A673 (cell line): ENCODE measurements around the gene GRB7. TPM values are rescaled to one million over a fixed set of nuclear protein-coding genes. Genes with fewer than 3 reads are reported as not detected.

ENCODE experiments used
- BruUV-seq: library from RNA; stranded (reverse); fragments of 400-500 nt; replicated peaks from 2 replicates; lab custom pipeline; 2021; lab: Mats Ljungman, UMichigan
- CTCF ChIA-PET: fragments of 300-600 bp; sonication (Branson Sonifier 250); formaldehyde crosslinking; loops from one replicate; lab custom pipeline; 2022; ENCODE audit warnings: antibody characterized with exemption; lab: Charles Lee
- POLR2A ChIA-PET: fragments of 300-600 bp; sonication (Branson Sonifier 250); formaldehyde crosslinking; loops from one replicate; lab custom pipeline; 2022; ENCODE audit warnings: antibody characterized with exemption; ENCODE audit not compliant: low non-redundant PET; lab: Charles Lee
- DNase-seq: peaks from one replicate; pipeline ENCODE4 v3.0.0-alpha.2; 2015; ENCODE audit warnings: low spot score
- H3K27ac ChIP-seq: fragments of 200-600 bp; sonication (generic); 2 replicates; pipeline ENCODE4 v1.5.1; 2016; ENCODE audit warnings: mixed run types, low read depth, mild to moderate bottlenecking, mixed read lengths, antibody characterized with exemption, low read length; ENCODE audit not compliant: poor library complexity, severe bottlenecking
- H3K27me3 ChIP-seq: fragments of 200-600 bp; sonication (generic); replicated peaks from 2 replicates; pipeline ENCODE4 v1.6.1; 2017; ENCODE audit warnings: mixed run types, low read depth, mild to moderate bottlenecking, mixed read lengths, antibody characterized with exemption, low read length; ENCODE audit not compliant: insufficient read depth, poor library complexity
- H3K36me3 ChIP-seq: fragments of 200-600 bp; sonication (generic); 2 replicates; pipeline ENCODE4 v1.6.1; 2016; ENCODE audit warnings: mixed run types, mild to moderate bottlenecking, mixed read lengths, antibody characterized with exemption, low read length; ENCODE audit not compliant: insufficient read depth, poor library complexity, severe bottlenecking
- H3K4me1 ChIP-seq: fragments of 200-600 bp; sonication (generic); 2 replicates; pipeline ENCODE4 v1.6.1; 2017; ENCODE audit warnings: mixed run types, mild to moderate bottlenecking, mixed read lengths, antibody characterized with exemption, low read length; ENCODE audit not compliant: insufficient read depth, poor library complexity, severe bottlenecking
- H3K4me3 ChIP-seq: fragments of 200-600 bp; sonication (generic); 2 replicates; pipeline ENCODE4 v1.5.1; 2016; ENCODE audit warnings: low read depth, mixed run types, mild to moderate bottlenecking, mixed read lengths, low read length; ENCODE audit not compliant: poor library complexity, severe bottlenecking
- H3K9me3 ChIP-seq: fragments of 200-600 bp; sonication (generic); 2 replicates; pipeline ENCODE4 v1.6.1; 2016; ENCODE audit warnings: mixed run types, low read depth, mild to moderate bottlenecking, mixed read lengths, antibody characterized with exemption, low read length; ENCODE audit not compliant: poor library complexity, severe bottlenecking
- EZH2 ChIP-seq: fragments of 200-600 bp; sonication (generic); IDR thresholded peaks from 2 replicates; pipeline ENCODE4 v1.6.1; 2017; ENCODE audit warnings: borderline replicate concordance, low read depth, mild to moderate bottlenecking, mixed read lengths, antibody characterized with exemption, low read length; ENCODE audit not compliant: poor library complexity, severe bottlenecking
- intact Hi-C: fragments of 100-400 bp; cut with micrococcal nuclease; formaldehyde crosslinking; loops from one replicate; pipeline ENCODE4 v1.10.0; 2022; ENCODE audit not compliant: unreplicated experiment
- microRNA-seq: library from miRNA; unstranded; fragments of <30 nt; microRNA quantifications from one replicate; pipeline ENCODE4 v1.2.0, GENCODE V29; 2021
- total RNA-seq: library from RNA; stranded (reverse); gene quantifications from 2 replicates; pipeline ENCODE4 v1.2.3, GENCODE V29; 2021
- TF ChIP-seq, protein P1 (sequence below): fragments of 300-800, 200-600 bp; sonication (generic); conservative IDR thresholded peaks from 2 replicates; pipeline ENCODE4 v1.5.1; 2017; ENCODE audit warnings: low read depth, mild to moderate bottlenecking, antibody characterized with exemption, low read length, moderate library complexity, mixed read lengths

Gene GRB7
- total RNA-seq, 1 experiment from 2014 or later, result 0.62 TPM

DNA sequence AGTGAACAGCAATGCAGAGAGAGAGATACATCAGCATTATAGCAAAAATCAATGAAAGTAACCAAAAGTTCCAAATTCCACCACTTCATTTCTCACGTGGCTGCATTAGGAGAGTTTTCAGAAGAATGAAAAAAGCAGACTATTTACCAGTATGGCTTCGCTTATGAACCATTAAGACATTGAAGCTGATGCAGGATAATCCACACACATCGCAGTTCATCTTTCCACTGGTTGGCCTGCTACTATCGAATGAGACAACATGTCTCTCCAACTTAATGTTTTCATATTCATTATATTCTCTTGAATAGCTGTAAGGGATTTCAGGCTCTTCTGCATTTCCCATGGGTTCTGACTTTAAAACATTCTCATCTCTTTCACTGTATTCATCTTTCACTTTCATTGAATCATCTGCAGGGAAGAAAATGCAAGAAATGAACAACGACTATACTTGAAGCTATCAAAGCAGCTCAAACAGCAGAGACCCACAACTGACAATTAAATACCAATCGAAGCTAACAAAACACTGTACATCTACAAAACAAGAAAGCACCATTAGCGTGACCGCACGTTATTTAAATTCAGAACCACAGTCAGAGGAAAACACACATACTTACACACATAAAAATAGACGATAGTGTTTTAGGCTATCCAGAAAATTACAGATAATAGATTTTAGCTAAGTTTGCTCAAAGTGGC, 54.9 kb downstream of the GRB7 start:
- CTCF ChIA-PET, result no interaction called here
- POLR2A ChIA-PET, result no interaction called here
- intact Hi-C loops, result no loop called here

DNA sequence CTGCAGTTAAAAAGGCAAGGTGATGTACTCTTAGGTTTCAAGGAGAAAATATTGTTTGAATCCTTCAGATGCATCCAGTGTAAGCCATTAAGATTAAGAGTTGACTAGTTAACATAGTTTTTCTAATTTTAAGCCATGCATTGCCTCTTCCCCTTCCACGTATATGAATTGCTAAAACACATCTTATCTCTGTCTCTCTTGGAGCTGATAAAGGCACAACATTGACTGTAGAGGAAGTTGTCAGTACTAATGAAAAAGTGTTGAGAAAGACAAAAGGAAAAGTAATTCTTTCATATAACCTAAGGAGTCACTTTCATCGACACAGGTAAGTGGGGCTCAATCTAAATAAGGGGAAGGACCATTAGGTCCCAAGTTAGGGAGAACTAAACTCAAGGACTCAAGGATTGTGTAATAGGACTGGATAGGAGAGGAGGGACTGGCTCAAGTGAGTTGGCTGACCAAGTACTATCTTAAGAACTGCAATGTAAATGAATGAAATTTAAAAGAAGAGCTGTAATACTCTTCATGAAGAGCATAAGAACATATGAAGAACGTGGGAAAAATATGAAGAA, 55.6 kb downstream of the GRB7 start:
- H3K27me3 ChIP-seq, result no peaks in the 10 kb centered on the region
- DNase-seq, result no peak
- H3K36me3 ChIP-seq, result no peaks in the 10 kb centered on the region
- no peaks in the 10 kb centered on the region for H3K4me1 ChIP-seq
- ChIA-PET CTCF (no interaction called here), POLR2A (no interaction called here)
- no TSS peak for BruUV-seq
- no peak for TF ChIP-seq EZH2
- TF ChIP-seq, protein P1, sequence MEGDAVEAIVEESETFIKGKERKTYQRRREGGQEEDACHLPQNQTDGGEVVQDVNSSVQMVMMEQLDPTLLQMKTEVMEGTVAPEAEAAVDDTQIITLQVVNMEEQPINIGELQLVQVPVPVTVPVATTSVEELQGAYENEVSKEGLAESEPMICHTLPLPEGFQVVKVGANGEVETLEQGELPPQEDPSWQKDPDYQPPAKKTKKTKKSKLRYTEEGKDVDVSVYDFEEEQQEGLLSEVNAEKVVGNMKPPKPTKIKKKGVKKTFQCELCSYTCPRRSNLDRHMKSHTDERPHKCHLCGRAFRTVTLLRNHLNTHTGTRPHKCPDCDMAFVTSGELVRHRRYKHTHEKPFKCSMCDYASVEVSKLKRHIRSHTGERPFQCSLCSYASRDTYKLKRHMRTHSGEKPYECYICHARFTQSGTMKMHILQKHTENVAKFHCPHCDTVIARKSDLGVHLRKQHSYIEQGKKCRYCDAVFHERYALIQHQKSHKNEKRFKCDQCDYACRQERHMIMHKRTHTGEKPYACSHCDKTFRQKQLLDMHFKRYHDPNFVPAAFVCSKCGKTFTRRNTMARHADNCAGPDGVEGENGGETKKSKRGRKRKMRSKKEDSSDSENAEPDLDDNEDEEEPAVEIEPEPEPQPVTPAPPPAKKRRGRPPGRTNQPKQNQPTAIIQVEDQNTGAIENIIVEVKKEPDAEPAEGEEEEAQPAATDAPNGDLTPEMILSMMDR, result no peak
- no peaks in the 10 kb centered on the region for H3K9me3 ChIP-seq
- no peak overlapping the region for H3K4me3 ChIP-seq
- H3K27ac ChIP-seq, result no peak overlapping the region
- intact Hi-C loops, result no loop called here

More for the DNA sequence above, 54.9 kb downstream of the GRB7 start:
- TF ChIP-seq, protein P1, result no peak
- no peak for TF ChIP-seq EZH2
- DNase-seq, result no peak
- Histone ChIP-seq H3K27me3 (no peaks in the 10 kb centered on the region), H3K27ac (no peak overlapping the region), H3K36me3 (no peaks in the 10 kb centered on the region), H3K9me3 (no peaks in the 10 kb centered on the region), H3K4me3 (no peak overlapping the region), H3K4me1 (no peaks in the 10 kb centered on the region)
- no TSS peak for BruUV-seq

DNA sequence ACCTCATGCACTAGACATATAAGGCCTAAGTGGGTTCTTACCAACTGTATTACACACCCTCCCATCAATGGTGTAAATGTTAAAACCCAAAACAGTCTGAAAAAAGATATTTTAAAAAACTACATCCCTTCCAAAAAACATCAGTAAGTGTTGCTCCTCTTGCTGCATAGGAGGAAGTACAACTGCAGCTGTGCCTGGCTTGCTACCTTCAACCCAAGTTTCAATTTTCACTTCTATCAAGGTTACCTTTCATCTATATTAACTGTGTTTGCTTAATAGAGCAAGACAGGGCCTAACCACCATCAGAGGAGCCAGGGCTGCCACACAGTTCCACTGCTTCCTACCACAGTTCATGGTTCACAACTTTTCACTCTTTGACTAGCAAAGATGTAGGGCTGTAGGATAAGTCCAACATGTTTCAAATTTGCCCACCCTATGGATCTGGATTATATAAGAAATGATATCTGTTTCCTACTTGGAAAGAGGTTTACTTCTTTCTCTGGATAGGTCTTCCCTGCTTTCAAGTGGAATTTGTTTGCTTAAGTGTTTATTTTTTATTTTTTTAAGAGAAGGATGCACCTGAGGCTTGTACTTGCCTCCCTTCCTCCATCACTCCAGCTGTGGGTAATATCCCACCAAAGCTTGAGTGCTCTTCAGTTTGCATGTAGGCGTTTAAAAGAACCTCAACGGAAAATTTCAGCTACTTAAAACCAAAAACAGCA, 56.7 kb downstream of the GRB7 start:
- intact Hi-C loops, result no loop called here
- H3K27ac ChIP-seq, result no peak overlapping the region
- no peak overlapping the region for H3K4me3 ChIP-seq
- no peaks in the 10 kb centered on the region for H3K4me1 ChIP-seq
- no TSS peak for BruUV-seq
- no peaks in the 10 kb centered on the region for H3K36me3 ChIP-seq
- TF ChIP-seq, protein P1, result no peak
- TF ChIP-seq EZH2, result no peak
- H3K9me3 ChIP-seq, result no peaks in the 10 kb centered on the region
- ChIA-PET CTCF (no interaction called here), POLR2A (no interaction called here)
- no peak for DNase-seq
- no peaks in the 10 kb centered on the region for H3K27me3 ChIP-seq

Small RNA genes within 50 kb of the gene (microRNA-seq; reads per million reads assigned to microRNA genes)
- 1.6 reads per million for gene MIR4728

Other genes with a start within 250 kb of the GRB7 start
- not detected in 2 replicates for gene NEUROD2, start 130.0 kb upstream of the GRB7 start, total RNA-seq
- 8.2 and 11.7 TPM in 2 replicates for gene PPP1R1B, start 111.0 kb upstream of the GRB7 start, total RNA-seq
- gene STARD3, start 100.8 kb upstream of the GRB7 start, total RNA-seq, result 21.3 and 31.4 TPM in 2 replicates
- 0.54 and 0.79 TPM in 2 replicates for gene TCAP, start 72.6 kb upstream of the GRB7 start, total RNA-seq
- not detected in 2 replicates for gene PNMT, start 69.5 kb upstream of the GRB7 start, total RNA-seq
- gene PGAP3, start 49.9 kb upstream of the GRB7 start, total RNA-seq, result 3.6 and 7.6 TPM in 2 replicates
- 11.1 and 17.8 TPM in 2 replicates for gene ERBB2, start 37.9 kb upstream of the GRB7 start, total RNA-seq
- 30.5 and 33.5 TPM in 2 replicates for gene MIEN1, start 7.4 kb upstream of the GRB7 start, total RNA-seq
- gene IKZF3, start 126.4 kb downstream of the GRB7 start, total RNA-seq, result not detected in 2 replicates
- not detected in 2 replicates for gene ZPBP2, start 130.3 kb downstream of the GRB7 start, total RNA-seq
- 5.0 and 5.3 TPM in 2 replicates for gene GSDMB, start 180.7 kb downstream of the GRB7 start, total RNA-seq
- gene ORMDL3, start 189.7 kb downstream of the GRB7 start, total RNA-seq, result 18.0 and 20.8 TPM in 2 replicates
- gene LRRC3C, start 189.8 kb downstream of the GRB7 start, total RNA-seq, result not detected in 2 replicates
- gene GSDMA, start 225.1 kb downstream of the GRB7 start, total RNA-seq, result not detected in 2 replicates
- 161 and 168 TPM in 2 replicates for gene PSMD3, start 242.9 kb downstream of the GRB7 start, total RNA-seq